HT-29 (cell line): ENCODE results near the gene TLL1. TPM values are rescaled to one million over a fixed set of nuclear protein-coding genes. Genes with fewer than 3 reads are reported as not detected.

Experiments used
- DNase-seq: peaks from one replicate; pipeline ENCODE4 v3.0.0-alpha.2; 2015; ENCODE audit warnings: low spot score
- total RNA-seq: library from RNA; depleted of rRNA; stranded (reverse); fragments of >200 nt; shearing (Covaris generic); gene quantifications from 2 replicates; pipeline ENCODE4 v1.2.3, GENCODE V29; 2014

Gene TLL1
- total RNA-seq, 1 experiment from 2014 or later, result not detected

- DNase-seq, result no peak
Observed at GRCh38 chr4:165894159-165894558, 21.1 kb downstream of the TLL1 start.

GRCh38 chr4:165905405-165906027 is 32.5 kb downstream of the TLL1 start:
- DNase-seq, result no peak

DNA sequence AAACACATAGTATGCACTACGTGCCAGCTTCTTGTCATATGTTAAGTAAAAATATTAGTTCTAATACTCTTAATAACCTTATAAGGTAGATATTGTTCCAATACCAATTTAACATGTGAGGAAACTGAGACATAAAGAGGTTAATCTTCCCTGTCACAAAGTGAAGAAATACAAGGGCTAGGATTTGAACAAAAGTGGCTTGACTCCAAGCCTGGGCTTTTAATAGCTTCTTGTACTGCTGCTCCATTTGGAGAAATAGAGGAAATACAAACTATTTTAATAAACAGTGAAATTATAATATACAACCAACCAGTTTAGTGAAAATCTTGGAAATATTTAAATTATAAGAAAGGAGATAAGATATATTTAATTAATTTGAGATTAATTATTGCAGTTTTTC is 33.2 kb downstream of the TLL1 start:
- no peak for DNase-seq

DNA sequence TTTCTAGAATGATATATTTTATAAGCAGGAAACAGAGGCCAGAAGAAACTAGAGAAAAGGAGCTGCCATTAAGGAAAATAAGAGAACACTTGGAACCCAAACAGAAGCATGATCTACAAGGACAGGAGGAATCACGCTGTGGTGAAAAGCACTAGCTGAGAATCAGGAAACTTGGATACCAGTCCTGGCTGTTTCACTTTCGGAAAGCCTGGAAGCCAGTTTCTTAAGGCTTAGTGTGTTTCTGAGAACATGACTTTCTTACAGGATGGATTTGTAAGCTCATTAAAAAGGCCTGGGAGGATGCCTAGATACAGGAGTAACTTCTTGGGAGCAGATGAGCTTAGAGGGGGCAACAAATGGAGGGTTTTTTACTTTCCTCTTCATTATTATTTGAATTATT is 36.9 kb downstream of the TLL1 start:
- no peak for DNase-seq

DNA sequence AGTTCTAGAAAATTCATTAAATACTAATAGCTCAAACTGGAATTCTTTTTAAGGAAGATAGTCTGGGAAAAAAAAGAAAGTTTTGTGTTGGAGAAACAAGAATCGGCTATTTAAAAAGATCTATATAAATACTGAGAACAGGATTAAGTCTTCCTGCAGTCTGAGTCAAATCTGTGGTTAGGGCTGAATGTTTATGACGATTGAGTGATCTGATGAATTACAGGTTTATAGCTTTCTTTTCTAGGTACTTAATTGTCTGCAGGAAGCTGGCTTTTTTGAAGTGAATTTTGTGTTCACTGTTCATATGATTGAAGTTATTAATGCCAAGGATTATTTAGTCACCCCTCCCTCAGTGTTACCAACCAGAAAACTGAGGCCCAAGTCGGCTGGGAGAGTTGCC is 42.2 kb downstream of the TLL1 start:
- DNase-seq, result no peak

DNA sequence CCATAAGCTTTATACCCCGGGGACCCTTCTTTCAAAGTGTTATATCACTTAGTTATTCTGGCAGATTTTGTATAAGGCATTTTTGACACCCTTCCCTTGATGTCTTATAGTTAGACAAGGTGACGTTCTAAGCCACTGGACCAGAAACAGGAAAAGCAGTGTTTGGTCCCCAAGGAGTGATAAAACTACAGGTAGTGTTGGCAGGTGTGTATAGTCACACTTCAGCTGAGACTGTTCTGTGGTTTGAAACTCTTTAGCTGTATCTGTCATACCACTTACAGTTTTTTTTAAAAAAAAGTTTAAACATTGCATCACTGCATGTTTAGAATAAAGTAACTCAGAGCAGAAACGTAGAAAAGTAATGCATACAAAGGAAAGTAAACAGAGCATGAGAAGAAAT is 48.5 kb downstream of the TLL1 start:
- DNase-seq, result no peak

DNA sequence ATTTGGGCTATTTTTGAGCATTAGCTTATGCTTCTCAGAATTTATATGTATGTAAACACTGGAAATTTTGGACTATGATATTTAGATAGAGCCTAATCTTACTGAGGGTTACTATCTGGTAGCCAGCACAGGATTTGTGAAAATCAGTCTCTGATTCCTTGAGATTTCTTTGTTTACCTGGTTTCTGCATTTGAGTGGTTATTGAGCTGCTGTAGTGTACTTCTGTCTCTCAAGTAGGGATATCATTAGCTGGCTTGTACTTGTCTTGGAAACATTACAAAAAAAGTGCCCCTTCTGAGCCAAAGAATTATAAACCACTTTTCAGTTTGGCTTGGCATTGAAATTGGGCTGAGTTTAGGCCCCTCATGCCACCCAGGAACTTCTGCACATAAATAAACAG is 49.7 kb downstream of the TLL1 start:
- DNase-seq, result no peak

GRCh38 chr4:165926307-165926706 is 53.3 kb downstream of the TLL1 start:
- no peak for DNase-seq

DNA sequence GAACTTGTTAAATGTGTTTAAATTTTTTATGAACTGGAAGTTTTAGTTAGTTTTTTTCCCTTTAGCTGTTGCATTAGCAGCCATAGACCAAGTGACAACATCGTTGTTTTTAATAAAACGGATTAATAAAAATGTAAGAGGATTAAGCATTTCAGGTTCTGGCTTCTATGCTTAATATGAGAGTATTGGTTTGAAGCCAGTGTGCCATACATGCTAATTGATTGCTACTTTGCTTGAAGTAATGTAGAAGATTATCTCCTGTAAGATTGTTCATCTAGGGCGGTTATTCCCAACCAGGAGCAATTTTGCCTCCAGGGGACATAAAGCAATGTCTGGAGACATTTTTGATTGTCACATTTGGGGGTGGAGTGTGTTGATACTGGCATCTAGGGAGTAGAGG is 54.3 kb downstream of the TLL1 start:
- DNase-seq, result no peak

DNA sequence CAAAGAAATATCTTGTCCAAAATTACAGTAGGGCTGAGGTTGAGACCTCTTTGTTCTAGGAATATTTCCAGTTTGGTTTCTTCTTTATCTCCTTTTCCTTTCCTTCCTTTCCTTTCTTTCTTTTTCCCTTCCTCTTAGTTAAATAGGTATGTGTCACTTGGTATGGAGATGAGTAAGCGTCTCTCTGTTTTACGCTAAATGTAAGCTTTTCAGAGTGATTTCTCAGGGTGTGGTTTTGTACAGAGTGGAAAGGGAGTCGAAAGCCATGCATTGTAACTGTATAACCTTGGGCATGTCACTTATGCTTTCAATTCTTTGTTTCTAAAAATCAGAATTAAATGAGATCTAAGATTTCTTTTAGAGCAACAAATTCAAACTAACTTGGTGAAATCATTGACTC is 54.8 kb downstream of the TLL1 start:
- no peak for DNase-seq

DNA sequence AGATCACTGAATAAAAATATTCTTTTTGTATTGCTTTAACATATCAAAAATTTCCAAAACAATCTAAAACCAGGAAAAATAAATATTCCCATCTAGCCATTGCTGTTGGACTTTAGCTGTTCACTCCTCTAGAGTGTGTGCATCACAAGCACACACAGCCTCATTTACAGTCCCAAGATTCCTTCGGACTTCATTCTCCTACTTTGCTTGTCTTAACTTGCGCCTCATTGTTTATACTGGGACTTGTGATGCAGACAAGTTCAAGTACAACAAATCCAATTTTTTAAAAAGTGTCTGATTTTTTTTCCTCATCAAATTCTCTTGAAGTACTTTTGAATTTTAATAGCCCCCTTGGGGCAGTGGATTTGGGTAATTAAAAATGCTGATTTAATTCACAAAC is 55.6 kb downstream of the TLL1 start:
- no peak for DNase-seq

DNA sequence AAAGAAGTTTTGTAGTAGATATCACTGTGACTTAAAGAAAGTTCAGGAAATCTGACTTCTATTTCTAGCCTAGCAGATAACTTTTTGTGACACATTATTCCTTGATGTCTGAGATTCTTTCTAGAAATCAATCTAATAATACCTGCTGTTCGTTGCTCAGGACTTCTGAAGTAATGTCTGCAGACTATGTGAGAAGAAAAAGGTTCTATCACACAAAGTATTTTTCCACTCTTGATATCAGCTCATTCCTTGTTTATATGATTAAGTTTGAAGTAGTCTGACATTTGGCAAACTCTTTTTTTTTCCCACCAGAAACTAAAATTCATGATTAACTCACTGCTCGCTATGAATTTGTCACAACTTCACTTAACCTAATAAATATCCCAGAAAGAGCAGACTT is 56.6 kb downstream of the TLL1 start:
- DNase-seq, result no peak

DNA sequence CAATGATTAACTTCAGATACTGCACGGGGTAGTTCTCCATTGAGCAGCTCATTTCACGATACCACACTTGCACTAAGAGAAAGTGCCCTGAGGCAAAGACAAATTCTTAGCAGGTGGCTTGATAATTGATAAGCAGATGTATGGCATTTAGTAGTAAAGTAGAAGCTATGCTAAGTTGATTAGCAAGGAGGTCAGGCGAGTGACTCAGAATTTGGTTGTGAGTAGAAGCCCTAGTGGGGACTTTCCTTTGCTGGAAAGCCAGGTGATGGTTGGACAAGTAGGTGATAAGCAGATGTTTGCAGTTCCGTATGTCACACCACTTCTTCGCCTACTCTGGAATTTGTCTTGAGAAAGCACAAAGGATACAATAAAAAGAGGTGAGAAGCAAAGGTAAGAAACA is 58.7 kb downstream of the TLL1 start:
- no peak for DNase-seq

GRCh38 chr4:165944900-165945299 is 71.9 kb downstream of the TLL1 start:
- DNase-seq, result no peak

- DNase-seq, result no peak
Observed at GRCh38 chr4:165945991-165946390, 73.0 kb downstream of the TLL1 start.

DNA sequence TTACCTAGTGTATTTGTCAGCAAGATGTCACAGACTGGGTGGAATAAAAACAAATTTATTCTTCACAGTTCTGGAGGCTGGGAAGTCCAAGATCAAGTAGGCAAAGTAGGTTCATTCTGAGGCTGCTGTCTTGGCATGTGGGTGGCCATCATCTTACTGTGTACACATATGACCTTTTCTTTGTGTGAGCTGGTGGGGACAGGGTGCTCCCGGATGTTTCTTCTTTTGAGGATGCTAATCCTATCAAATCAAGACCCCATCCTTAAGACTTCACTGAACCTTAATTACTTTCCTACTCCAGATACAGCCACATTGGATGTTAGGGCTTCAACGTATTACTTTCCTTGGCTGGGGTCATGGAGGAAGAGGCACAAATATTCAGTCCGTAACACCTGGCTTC is 74.0 kb downstream of the TLL1 start:
- no peak for DNase-seq

GRCh38 chr4:165953181-165953580 is 80.1 kb downstream of the TLL1 start:
- no peak for DNase-seq

DNA sequence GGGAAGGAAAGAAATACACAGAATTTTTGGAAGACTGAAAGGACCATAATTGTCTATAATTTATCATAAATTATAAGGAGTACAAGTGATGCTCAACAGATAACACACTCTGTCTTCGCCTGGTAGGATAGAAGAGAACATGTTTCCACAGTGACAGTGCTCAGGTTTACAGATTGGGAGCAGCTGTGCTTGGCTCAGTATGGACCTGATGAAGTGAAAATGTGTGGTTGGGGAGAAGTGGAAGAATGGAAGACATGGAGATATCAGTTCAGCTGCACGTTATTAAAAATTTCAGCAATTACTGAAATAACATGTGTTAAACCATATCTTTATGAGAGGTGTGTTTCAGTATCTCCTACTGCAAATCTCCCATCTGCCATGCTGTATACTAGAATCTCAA is 90.6 kb downstream of the TLL1 start:
- DNase-seq, result no peak

DNA sequence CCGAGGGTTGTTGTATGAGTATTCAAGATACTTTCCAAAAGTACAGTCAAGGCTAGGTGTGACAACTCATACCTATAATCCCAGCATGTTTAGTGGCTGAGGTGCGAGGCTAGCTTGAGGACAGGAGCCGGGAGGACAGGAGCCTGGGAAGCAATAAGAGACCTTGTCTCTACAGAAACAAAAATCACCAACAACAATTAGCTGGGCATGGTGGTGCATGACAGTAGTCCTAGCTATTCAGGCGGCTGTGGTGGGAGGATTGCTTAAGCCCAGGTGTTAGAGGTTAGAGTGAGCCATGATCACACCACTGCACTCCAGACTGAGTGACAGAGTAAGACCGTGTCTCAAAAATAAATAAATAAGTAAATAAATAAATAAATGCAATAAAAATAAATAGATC is 91.6 kb downstream of the TLL1 start:
- no peak for DNase-seq

GRCh38 chr4:165965503-165965902 is 92.5 kb downstream of the TLL1 start:
- DNase-seq, result no peak

DNA sequence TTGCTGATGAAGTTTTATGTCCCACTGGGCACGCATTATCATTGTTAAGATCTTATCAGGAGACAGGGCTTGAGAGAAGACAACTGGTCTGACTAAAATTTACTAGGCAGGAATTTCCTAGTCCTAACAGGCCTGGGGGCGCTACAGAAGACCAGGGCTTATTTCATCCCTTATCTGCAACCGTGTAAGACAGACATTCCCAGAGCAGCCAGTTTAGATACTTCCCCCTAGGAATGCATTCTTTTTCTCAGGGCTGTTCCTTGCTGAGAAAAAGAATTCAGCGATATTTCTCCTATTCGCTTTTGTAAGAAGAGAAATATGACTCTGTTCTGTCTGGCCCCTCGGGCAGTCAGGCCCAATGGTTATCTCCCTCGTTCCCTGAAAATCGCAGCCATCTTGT is 93.8 kb downstream of the TLL1 start:
- no peak for DNase-seq

GRCh38 chr4:165967486-165967885 is 94.4 kb downstream of the TLL1 start:
- no peak for DNase-seq

DNA sequence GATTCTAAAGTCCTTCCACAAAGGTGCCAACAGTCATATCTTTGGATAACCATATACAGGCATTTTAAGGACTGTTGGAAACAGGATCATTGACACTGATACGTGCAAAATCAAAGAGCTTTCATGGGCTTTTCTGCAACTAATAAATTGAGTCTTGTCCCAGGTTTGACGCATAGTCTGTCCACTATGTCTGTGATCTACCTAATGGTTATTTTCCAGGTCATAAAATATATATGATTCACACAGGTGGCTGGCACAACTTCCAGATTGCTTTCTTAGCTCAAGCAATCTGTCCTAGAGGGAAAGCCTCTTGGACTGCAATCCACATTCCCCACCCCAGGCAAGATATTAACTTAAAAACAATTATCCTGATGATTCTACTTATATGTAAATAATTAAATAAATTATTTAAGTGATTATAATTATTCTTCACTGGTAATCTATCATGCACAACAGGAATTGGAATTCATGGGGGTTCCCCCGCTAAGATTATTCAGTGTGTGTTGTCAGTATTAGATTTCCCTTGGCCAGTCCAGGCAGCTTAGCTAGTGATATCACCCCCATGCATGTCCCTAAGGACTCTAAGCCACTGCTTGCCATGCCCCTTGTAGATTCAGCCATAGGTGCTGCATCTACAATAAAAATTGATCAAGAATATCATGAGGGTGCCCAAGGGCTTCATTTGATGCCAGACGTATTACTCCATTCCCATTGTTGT is 97.8 kb downstream of the TLL1 start:
- DNase-seq, result no peak

GRCh38 chr4:165971446-165971845 is 98.4 kb downstream of the TLL1 start:
- no peak for DNase-seq
